Activated T-helper 17 cell treated with anti-CD3 and anti-CD28 coated beads, Interleukin-2, amount 50 U/mL, for 72 hours (primary cell): ENCODE results near the gene SEPTIN8. TPM values are rescaled to one million over a fixed set of nuclear protein-coding genes. Genes with fewer than 3 reads are reported as not detected.
A peak's percentile ranks its signal among the peaks of the same experiment; 100 is the strongest.
"Not testable (repeated sequence)": the region's sequence is repeated elsewhere in the genome, so short reads cannot be mapped to it uniquely, and the experiment has no call there.

ENCODE experiments used
- ATAC-seq: fragments of 150-1000 bp; cut with Tn5 transposase; replicated peaks from 2 replicates; pipeline ENCODE4 v1.10.0; 2021; ENCODE audit warnings: mild to moderate bottlenecking, moderate library complexity
- H3K27ac Mint-ChIP-seq: one replicate; pipeline ENCODE4 v1.8.0; 2022; ENCODE audit warnings: mixed read lengths
- H3K27me3 Mint-ChIP-seq: one replicate; pipeline ENCODE4 v1.8.0; 2022; ENCODE audit warnings: mixed read lengths
- H3K36me3 Mint-ChIP-seq: one replicate; pipeline ENCODE4 v1.8.0; 2022; ENCODE audit warnings: low read depth, mild to moderate bottlenecking, mixed read lengths
- H3K4me1 Mint-ChIP-seq: one replicate; pipeline ENCODE4 v1.8.0; 2022; ENCODE audit warnings: mixed read lengths
- H3K4me3 Mint-ChIP-seq: one replicate; pipeline ENCODE4 v1.8.0; 2022; ENCODE audit warnings: mild to moderate bottlenecking, mixed read lengths
- H3K9me3 Mint-ChIP-seq: one replicate; pipeline ENCODE4 v1.8.0; 2022; ENCODE audit warnings: mixed read lengths
- total RNA-seq, 2 donors: library from RNA; stranded (reverse); gene quantifications; one replicate each; pipeline ENCODE4 v1.2.3, GENCODE V29; 2022

The SEPTIN8 gene
- total RNA-seq, 2 donors from 2014 or later, result 13.6 to 14.7 TPM

DNA sequence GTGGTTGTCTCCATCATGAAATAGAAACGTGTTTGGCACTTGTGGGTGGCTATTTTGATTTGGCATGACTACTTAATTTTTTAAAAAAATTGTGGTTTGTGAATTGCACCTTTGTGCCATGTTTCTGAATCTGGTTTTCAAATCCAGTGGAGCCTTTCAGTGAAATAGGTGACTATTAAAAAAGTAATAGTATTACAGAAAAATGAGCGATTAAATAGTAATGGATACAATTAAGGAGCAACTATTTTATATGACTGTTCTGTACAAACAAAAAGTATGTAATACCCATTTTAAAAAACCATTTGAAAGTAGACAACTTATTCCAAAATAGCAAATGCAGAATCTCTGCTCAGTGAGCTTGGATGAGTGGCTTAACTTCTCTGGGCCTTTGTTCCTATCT, 39.0 kb upstream of the SEPTIN8 start:
- H3K9me3 Mint-ChIP-seq, result no peaks in the 10 kb centered on the region
- H3K27me3 Mint-ChIP-seq, result peaks cover 28% of the 10 kb centered on the region
- H3K4me3 Mint-ChIP-seq, result no peak overlapping the region
- H3K27ac Mint-ChIP-seq, result no peak overlapping the region
- peaks cover 10% of the 10 kb centered on the region for H3K4me1 Mint-ChIP-seq
- no peak for ATAC-seq
- H3K36me3 Mint-ChIP-seq, result no peaks in the 10 kb centered on the region

GRCh38 chr5:132815454-132815853, 38.4 kb upstream of the SEPTIN8 start:
- Mint-ChIP-seq H3K27ac (no peak overlapping the region), H3K36me3 (no peaks in the 10 kb centered on the region), H3K27me3 (peaks cover 34% of the 10 kb centered on the region), H3K4me3 (peak overlapping the region; percentile 52), H3K4me1 (peaks cover 10% of the 10 kb centered on the region), H3K9me3 (no peaks in the 10 kb centered on the region)
- ATAC-seq, result no peak

- peak overlapping the region; percentile 52 for H3K4me3 Mint-ChIP-seq
- H3K9me3 Mint-ChIP-seq, result no peaks in the 10 kb centered on the region
- H3K27ac Mint-ChIP-seq, result no peak overlapping the region
- H3K27me3 Mint-ChIP-seq, result peaks cover 36% of the 10 kb centered on the region
- peaks cover 5% of the 10 kb centered on the region for H3K4me1 Mint-ChIP-seq
- no peaks in the 10 kb centered on the region for H3K36me3 Mint-ChIP-seq
- ATAC-seq, result no peak
Measured at GRCh38 chr5:132814503-132815294, 37.7 kb upstream of the SEPTIN8 start.

DNA sequence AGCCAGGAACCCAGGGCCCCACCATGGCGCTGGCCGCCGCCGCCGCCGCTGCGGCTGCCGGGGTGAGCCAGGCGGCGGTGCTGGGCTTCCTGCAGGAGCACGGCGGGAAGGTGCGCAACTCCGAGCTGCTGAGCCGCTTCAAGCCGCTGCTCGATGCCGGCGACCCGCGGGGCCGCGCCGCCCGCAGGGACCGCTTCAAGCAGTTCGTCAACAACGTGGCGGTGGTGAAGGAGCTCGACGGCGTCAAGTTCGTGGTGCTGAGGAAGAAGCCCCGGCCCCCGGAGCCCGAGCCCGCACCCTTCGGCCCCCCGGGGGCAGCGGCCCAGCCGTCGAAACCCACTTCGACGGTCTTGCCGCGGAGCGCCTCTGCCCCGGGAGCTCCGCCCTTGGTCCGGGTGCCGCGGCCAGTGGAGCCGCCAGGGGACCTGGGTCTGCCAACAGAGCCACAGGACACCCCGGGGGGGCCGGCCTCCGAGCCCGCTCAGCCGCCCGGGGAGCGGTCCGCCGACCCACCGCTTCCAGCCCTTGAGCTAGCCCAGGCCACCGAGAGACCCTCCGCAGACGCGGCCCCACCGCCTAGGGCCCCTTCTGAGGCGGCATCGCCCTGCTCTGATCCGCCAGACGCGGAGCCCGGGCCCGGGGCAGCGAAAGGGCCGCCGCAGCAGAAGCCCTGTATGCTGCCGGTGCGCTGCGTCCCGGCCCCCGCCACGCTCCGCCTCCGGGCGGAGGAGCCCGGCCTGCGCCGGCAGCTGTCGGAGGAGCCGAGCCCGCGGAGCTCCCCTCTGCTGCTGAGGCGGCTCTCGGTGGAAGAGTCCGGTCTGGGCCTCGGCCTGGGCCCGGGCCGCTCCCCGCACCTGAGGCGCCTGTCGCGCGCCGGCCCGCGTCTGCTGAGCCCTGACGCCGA, 36.8 kb upstream of the SEPTIN8 start:
- no peaks in the 10 kb centered on the region for H3K4me1 Mint-ChIP-seq
- H3K27me3 Mint-ChIP-seq, result peaks cover 35% of the 10 kb centered on the region
- no peaks in the 10 kb centered on the region for H3K36me3 Mint-ChIP-seq
- no peak overlapping the region for H3K4me3 Mint-ChIP-seq
- ATAC-seq, result peak; percentile 47
- H3K27ac Mint-ChIP-seq, result no peak overlapping the region
- H3K9me3 Mint-ChIP-seq, result no peaks in the 10 kb centered on the region

DNA sequence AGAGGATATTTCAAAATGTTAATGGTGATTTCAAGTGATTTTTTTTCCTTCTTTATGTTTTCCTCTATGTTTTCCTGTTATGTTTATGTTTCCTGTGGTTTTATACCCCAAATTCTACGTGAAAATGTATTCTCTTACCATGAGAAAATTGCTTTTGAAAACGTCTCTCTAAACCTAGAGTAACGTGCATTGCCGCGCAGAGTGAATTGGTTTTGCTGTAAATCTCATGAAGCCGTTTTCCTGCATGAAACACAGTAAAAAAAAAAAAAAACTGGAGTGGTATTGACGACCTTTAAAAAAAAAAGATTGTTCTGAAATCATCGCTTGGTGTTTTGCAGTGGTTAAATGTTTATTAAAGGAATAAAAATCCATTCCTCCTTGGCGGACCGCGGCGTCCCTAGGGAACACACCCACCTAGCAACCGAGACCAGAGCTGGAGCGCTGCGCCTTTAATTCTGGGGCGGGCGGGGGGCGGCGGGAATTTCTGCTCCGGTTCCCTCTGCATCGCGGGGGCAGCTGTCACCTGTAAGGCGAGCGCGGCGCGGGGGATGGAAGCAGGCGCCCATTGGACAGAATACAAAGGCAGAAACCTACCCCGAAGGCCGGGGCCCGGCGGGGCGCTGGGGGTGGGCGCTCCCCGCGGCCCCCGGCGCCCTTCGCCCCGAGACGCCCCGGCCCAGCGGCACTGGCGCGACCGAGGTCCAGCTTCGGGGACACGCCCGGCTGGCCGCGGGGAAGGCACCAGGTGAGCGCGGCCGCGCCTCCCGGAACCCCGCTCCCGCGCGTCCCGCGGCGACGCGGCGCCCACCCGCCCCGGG, 36.0 kb upstream of the SEPTIN8 start, which contains the start of gene SOWAHA:
TSS of gene SOWAHA (plus strand) at position 522 of the 818 bp plus-strand sequence. CDS start 320 bp downstream, outside the sequence.
- H3K36me3 Mint-ChIP-seq, result no peaks in the 10 kb centered on the region
- no peaks in the 10 kb centered on the region for H3K9me3 Mint-ChIP-seq
- H3K27me3 Mint-ChIP-seq, result peaks cover 35% of the 10 kb centered on the region
- peak within 1 kb of the TSS; percentile 42 for H3K4me3 Mint-ChIP-seq
- ATAC-seq, result peak; percentile 32
- no peak within 1 kb of the TSS for H3K27ac Mint-ChIP-seq
- H3K4me1 Mint-ChIP-seq, result no peaks in the 10 kb centered on the region

DNA sequence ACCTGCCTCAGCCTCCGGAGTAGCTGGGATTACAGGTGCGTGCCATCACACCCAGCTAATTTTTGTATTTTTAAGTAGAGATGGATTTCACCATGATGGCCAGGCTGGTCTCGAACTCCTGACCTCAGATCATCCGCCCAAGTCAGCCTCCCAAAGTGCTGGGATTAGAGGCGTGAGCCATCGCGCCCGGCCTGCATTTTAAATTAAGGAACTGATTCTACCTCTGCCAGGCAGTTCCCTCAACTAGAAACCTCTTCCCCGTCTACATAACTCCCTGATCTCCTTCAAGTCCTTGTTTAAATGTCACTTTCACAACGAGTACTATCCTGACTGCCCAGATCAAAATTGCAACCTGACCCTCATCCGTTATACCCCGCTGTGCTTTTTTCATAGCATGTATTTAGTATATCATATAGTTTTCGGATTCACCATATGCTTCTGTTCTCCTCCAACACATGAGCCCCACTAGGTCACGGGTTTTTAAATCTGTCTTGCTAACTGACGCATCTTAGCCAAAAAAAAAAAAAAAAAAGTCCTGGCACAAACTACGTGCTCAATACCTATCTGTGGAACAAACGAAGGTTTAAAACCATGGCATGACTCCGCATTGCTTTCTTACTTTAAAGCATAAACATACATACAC, 35.2 kb upstream of the SEPTIN8 start:
- Mint-ChIP-seq H3K27ac (no peak overlapping the region), H3K4me3 (peak overlapping the region; percentile 42), H3K9me3 (no peaks in the 10 kb centered on the region), H3K36me3 (no peaks in the 10 kb centered on the region), H3K27me3 (peaks cover 39% of the 10 kb centered on the region), H3K4me1 (no peaks in the 10 kb centered on the region)
- ATAC-seq, result no peak

- Mint-ChIP-seq H3K36me3 (no peaks in the 10 kb centered on the region), H3K4me3 (no peak overlapping the region), H3K9me3 (no peaks in the 10 kb centered on the region), H3K27ac (no peak overlapping the region), H3K27me3 (peaks cover 39% of the 10 kb centered on the region), H3K4me1 (no peaks in the 10 kb centered on the region)
- ATAC-seq, result no peak
Measured at GRCh38 chr5:132810605-132811004, 33.6 kb upstream of the SEPTIN8 start.

DNA sequence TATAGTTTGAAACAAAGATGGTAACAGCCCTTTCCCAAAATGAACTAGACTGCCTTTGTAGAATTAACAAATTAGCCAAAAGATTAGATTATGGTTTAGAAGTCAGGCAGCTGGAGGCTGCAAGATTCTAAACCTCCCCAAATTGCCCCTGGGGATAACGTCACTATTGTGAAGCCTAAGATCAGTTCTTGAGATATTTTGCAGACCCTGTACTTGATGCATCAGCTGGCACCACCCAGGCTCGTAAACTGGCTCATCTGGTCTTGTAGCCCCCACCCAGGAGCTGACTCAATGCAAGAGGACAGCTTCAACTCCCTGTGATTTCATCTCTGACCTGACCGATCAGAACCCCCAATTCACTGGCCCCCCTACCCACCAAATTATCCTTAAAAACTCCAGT, 31.8 kb upstream of the SEPTIN8 start:
- H3K9me3 Mint-ChIP-seq, result no peaks in the 10 kb centered on the region
- H3K4me3 Mint-ChIP-seq, result no peak overlapping the region
- no peak overlapping the region for H3K27ac Mint-ChIP-seq
- H3K27me3 Mint-ChIP-seq, result peaks cover 48% of the 10 kb centered on the region
- no peaks in the 10 kb centered on the region for H3K4me1 Mint-ChIP-seq
- no peak for ATAC-seq
- H3K36me3 Mint-ChIP-seq, result no peaks in the 10 kb centered on the region

GRCh38 chr5:132808448-132808847, 31.4 kb upstream of the SEPTIN8 start:
- no peaks in the 10 kb centered on the region for H3K36me3 Mint-ChIP-seq
- no peak overlapping the region for H3K4me3 Mint-ChIP-seq
- ATAC-seq, result no peak
- H3K4me1 Mint-ChIP-seq, result no peaks in the 10 kb centered on the region
- no peak overlapping the region for H3K27ac Mint-ChIP-seq
- H3K9me3 Mint-ChIP-seq, result no peaks in the 10 kb centered on the region
- H3K27me3 Mint-ChIP-seq, result peaks cover 51% of the 10 kb centered on the region

DNA sequence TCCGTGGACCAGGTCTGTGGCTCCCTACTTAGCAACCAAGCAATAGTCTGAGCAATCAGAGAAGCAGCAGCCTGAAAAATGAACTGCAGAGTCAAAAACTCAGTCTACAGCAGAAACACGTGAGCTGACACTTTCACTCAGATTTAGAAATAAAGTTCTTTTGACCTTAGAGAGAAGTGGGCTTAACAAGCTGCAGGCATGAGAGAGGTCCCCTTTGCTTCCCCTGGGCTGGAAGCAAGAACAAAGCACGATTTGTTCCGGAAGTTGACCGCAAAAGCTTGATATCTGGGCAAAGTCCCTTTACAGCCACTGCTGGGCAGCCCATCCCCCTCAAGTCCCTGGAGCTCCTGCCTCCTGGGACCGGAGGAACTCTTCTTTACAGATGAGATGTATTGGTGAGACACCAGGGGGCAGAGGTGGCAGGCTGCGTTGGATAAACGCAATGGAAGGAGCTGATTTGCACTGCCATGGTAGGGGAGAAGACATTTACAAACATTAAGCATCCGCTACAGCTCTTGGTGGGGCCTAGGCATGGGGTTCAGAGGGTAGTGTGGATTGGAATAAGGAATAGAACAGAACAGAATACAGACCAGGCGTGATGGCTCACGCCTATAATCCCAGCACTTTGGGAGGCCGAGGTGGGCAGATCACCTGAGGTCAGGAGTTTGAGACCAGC, 30.3 kb upstream of the SEPTIN8 start:
- Mint-ChIP-seq H3K4me1 (no peaks in the 10 kb centered on the region), H3K27ac (no peak overlapping the region), H3K9me3 (no peaks in the 10 kb centered on the region), H3K36me3 (no peaks in the 10 kb centered on the region), H3K4me3 (no peak overlapping the region), H3K27me3 (peaks cover 53% of the 10 kb centered on the region)
- no peak for ATAC-seq

DNA sequence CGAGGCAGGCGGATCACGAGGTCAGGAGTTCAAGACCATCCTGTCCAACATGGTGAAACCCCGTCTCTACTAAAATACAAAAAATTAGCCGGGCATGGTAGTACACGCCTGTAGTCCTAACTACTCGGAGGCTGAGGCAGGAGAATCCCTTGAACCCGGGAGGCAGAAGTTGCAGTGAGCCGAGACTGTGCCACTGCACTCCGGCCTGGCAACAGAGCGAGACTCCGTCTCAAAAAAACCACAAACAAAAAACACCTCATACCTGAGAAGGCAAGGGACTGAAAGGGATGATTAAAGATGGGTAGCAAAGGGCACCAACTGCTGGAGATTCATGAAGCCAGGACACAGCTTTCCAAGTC, 29.7 kb upstream of the SEPTIN8 start:
- not testable (repeated sequence) for H3K4me3 Mint-ChIP-seq, H3K36me3 Mint-ChIP-seq, H3K9me3 Mint-ChIP-seq, H3K27ac Mint-ChIP-seq, H3K4me1 Mint-ChIP-seq, ATAC-seq
- H3K27me3 Mint-ChIP-seq, result peaks cover 55% of the 10 kb centered on the region

DNA sequence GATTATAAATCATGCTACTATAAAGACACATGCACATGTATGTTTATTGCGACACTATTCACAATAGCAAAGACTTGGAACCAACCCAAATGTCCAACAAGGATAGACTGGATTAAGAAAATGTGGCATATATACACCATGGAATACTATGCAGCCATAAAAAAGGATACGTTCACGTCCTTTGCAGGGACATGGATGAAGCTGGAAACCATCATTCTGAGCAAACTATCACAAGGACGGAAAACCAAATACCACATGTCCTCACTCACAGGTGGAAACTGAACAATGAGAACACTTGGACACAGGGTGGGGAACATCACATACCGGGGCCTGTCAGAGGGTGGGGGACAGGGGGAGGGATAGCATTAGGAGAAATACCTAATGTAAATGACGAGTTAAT, 28.8 kb upstream of the SEPTIN8 start:
- not testable (repeated sequence) for H3K4me3 Mint-ChIP-seq, H3K27ac Mint-ChIP-seq, ATAC-seq, H3K36me3 Mint-ChIP-seq, H3K9me3 Mint-ChIP-seq, H3K4me1 Mint-ChIP-seq
- peaks cover 46% of the 10 kb centered on the region for H3K27me3 Mint-ChIP-seq

GRCh38 chr5:132804219-132804618, 27.2 kb upstream of the SEPTIN8 start:
- not testable (repeated sequence) for H3K9me3 Mint-ChIP-seq, H3K4me1 Mint-ChIP-seq, H3K27ac Mint-ChIP-seq, H3K4me3 Mint-ChIP-seq, H3K36me3 Mint-ChIP-seq, ATAC-seq
- H3K27me3 Mint-ChIP-seq, result peaks cover 43% of the 10 kb centered on the region
